Stimulated activated CD4-positive, alpha-beta T cell treated with anti-CD3 and anti-CD28 coated beads, Interleukin-15, amount 100 ng/mL, for 24 hours (primary cell): ENCODE measurements around the gene MKKS.

Source experiments
- DNase-seq: peaks from one replicate; pipeline ENCODE4 v3.0.0-alpha.2; 2020

The MKKS gene

GRCh38 chr20:10367693-10367942, 66.4 kb downstream of the MKKS start:
- DNase-seq, result no peak

DNA sequence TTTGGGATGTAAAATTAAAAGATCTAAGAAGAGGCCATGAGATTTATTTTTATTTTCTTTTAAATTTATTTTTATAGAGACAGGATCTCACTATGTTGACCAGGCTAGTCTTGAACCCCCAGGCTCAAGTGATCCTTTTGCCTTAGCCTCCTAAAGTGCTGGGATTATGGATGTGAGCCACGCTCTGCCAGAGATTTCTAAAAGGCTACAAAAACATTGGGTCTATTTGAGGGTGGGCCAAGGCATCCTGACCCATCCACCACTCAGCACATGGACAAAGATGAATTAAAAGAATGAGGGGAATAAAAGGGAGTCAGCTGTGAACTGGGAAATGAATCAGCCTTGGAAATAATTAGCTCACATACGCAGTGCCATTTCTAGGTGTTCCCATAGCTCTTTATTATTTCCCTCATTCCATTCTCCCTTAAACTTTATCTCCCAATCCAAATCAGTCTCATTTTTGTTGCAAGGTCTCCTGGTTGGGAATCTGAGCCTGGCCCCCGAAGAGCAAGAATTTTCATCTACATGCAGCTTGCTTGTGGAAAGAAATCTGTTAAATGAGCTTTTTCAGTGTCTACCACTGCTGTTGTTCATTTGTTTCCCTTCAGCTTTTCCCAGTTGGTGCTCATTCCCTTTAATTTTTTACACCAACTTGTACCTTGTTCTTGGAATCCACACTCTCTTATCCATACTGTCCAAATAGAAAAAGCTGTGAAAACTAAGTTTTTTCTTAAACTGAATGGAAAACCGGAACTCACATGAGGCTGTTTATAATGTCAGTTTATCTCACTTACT, 66.9 kb downstream of the MKKS start:
- no peak for DNase-seq

DNA sequence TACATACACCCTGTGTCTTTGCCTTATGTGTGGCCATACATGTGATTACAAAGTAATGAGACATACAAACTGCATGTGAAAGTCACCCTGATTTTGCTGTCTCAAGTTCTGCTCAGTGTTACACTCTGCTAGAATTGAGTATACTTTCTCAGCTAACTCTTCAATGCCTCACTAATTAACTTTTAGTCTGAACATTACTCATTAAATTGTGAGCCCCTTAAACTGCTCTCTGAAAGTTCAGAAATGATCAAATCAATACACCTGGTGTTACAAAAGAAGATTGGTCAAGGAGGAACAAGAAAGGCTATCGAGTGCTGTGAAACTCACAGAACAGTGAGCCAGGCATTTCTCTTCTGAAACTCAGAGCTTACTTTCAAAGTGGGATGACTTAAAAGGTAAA, 71.3 kb downstream of the MKKS start:
- no peak for DNase-seq

DNA sequence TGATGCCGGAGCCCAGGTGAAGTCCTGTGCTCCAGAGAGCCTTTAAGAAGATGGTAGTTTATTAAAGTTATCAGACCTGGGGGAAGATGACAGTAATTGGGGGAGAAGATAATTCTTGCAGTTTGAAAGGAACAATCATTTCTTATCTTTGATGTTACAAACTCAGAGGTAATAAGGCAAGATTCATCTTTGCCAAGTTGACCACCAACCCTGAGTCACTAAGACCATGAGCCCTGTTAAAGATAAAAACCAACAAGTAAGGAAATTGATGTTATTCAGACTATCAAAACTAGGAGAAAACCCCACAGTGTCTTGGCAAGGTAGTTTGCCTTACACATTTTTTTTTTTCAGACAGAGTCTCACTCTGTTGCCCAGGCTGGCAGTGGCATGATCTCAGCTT, 73.1 kb downstream of the MKKS start:
- no peak for DNase-seq

DNA sequence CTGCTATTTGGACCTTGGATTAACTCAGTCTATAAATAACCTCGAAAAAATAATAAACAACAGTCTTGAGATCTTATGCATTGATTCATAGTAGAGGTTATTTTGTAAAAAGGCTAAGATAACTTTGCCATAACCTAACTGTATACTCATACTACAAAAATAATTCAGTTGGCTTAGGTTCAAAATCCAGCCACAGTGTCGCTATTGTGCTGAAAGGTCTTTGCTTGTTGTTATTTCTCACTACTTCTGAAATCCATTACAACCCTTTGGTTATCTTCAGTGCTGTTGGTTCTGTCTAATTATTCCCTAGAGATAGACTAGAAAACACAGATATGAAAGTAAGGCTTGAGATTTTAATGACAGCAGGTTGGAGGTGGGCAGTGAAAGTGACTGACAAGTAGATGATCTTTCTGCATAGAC, 74.4 kb downstream of the MKKS start:
- DNase-seq, result no peak

DNA sequence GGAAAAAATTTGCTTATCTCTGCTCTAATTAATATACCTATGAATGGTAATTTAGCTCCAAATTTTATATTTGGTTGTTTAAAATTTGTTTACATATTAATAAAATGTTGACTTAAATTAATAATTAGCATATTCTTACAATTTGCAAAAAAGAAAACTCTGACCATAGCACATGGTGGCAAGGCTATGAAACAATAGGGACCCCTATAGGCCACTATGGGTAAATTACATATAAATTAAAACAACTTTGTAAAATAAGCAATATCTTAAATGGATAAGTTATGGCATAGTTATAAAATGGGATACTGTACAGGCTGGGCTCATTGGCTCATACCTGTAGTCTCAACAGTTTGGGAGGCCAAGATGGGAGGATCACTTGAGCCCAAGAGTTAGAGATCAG, 76.0 kb downstream of the MKKS start:
- no peak for DNase-seq

DNA sequence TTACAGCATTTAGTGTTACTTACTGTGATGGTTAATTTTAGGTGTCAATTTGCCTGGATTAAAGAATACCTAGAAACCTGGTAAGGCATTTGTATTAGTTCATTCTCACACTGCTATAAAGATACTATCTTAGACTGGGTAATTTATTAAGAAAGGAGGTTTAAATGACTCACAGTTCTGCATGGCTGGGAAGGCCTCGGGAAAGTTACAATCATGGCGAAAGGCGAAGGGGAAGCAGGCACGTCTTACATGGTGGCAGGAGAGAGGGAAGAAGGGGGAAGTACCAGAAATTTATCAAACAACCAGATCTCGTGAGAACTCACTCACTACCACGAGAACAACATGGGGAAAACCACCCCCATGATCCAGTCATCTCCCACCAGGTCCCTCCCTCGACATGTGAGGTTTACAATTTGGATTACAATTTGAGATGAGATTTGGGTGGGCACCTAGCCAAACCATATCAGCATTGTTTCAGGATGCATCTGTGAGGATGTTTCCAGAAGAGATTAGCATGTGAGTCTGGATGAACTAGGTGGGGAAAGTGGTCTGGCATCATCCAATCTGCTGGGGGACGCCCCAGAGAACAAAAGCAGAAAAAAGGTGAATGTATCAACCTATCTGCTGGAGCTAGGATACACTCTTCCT, 76.8 kb downstream of the MKKS start:
- DNase-seq, result no peak

GRCh38 chr20:10356628-10357027, 77.4 kb downstream of the MKKS start:
- no peak for DNase-seq

DNA sequence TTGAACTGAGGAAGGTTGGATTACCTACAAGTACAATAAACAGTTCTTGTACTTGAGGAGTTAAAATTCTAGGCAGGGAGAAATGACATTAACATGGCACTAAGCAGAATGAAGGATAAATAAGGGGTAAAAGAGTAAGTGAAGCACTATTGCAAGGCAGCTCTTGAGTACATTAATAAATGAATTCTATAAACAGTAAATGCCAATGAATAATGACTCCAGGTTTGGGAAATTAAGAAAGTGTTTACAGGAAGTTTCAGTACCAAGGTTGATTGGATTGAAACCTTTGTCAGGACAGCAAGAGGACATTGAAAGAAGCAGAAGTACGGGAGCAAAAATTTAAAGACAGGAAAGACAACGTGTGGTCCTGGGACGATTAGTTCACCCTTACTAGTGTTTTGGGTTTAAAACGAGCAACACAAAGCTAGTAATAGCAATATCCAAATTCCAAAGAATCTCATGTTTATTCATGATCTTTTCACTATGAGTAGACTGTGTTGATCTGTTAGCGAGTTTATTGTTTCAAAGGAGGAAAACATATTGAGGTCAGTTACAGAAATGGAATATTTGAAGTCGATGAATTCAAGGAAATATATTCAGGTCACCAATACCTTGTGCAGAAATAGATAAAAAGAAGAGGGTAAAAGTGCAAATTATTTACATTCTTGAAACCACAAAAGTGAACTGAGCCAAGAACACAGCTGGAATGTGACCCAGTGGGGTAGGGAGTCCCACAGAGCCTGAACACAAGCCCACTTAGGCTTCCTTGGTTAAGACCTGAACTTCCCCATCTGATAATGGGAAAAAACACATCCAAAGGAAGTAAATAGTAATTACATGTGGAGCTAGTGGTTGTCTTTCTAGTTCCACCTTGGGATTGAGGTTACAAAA, 80.8 kb downstream of the MKKS start:
- DNase-seq, result no peak
